K562 (cell line): ENCODE data around the gene ARAP1. TPM values are rescaled to one million over a fixed set of nuclear protein-coding genes. Genes with fewer than 3 reads are reported as not detected.

Experiments
- DDX20 ChIP-seq: fragments of 450-650 bp; IDR thresholded peaks from 2 replicates; pipeline ENCODE4 v1.6.1; 2016; ENCODE audit warnings: missing genetic modification characterization, low read depth, mild to moderate bottlenecking, missing compliant biosample characterization, moderate library complexity
- HDAC1 ChIP-seq, 2 experiments: fragments of 450-650 bp; IDR thresholded peaks; 2 replicates each; pipeline ENCODE4 v1.6.1; 2016 to 2017; ENCODE audit warnings: inconsistent platforms in 1 of 2, mild to moderate bottlenecking in 1 of 2, moderate library complexity in 1 of 2
- MXI1 ChIP-seq: IDR thresholded peaks from 2 replicates; pipeline ENCODE4 v1.6.1; 2011; ENCODE audit warnings: low read depth, mild to moderate bottlenecking, improper control_type of control experiment, low read length
- NCOA6 ChIP-seq: fragments of 450-650 bp; IDR thresholded peaks from 2 replicates; pipeline ENCODE4 v1.6.1; 2017; ENCODE audit warnings: mild to moderate bottlenecking
- POLR2A ChIP-seq: fragments of 450-650 bp; conservative IDR thresholded peaks from 2 replicates; pipeline ENCODE4 v1.6.1; 2016
- SAP30 ChIP-seq: fragments of 200-600 bp; sonication (generic); IDR thresholded peaks from 2 replicates; pipeline ENCODE4 v1.6.1; 2012; ENCODE audit warnings: borderline replicate concordance, low read depth, mild to moderate bottlenecking, moderate library complexity, low read length, control low read depth, inconsistent platforms; ENCODE audit not compliant: insufficient read depth, poor library complexity, severe bottlenecking
- SMAD2 ChIP-seq: fragments of 150-350 bp; IDR thresholded peaks from 2 replicates; pipeline ENCODE4 v1.6.1; 2014; ENCODE audit warnings: low read depth, mild to moderate bottlenecking, low read length
- SMARCB1 ChIP-seq: IDR thresholded peaks from 2 replicates; pipeline ENCODE4 v1.6.1; 2011; ENCODE audit warnings: improper control_type of control experiment, low read depth; ENCODE audit not compliant: insufficient read length
- TBP ChIP-seq: optimal IDR thresholded peaks from 2 replicates; pipeline ENCODE3; 2011; ENCODE audit warnings: low read depth, low read length, improper control_type of control experiment
- polyA plus RNA-seq, 8 experiments: library from polyadenylated mRNA; depleted of rRNA in 4 of 8; stranded (reverse) in 5 of 8; unstranded in 3 of 8; fragments of >200 nt; fragmentation: Nextera tagmentation in 2 of 8; fragmentation: Illumina TruSeq in 1 of 8; extraction: Ambion mirVana in 2 of 8; extraction: Trizol in 1 of 8; gene quantifications; 2 replicates each; pipeline versions ENCODE4 v1.2.1 to v1.2.3, GENCODE V29; 2011 to 2014; ENCODE audit warnings: inconsistent platforms in 1 of 8, missing spikeins in 1 of 8
- total RNA-seq, 7 experiments: library from RNA; depleted of rRNA in 6 of 7; stranded (reverse); fragments of >200 nt in 6 of 7; fragmentation: Illumina TruSeq in 2 of 7; extraction: Trizol in 2 of 7; gene quantifications; 2 replicates each; pipeline versions ENCODE4 v1.2.1 to v1.2.3, GENCODE V29; 2011 to 2021; ENCODE audit warnings: low replicate concordance in 1 of 7
- TF ChIP-seq, protein P1 (sequence below): conservative IDR thresholded peaks from 2 replicates; pipeline ENCODE4 v1.6.1; 2011; ENCODE audit warnings: low read depth, mild to moderate bottlenecking, low read length; ENCODE audit not compliant: control insufficient read depth
- TF ChIP-seq, protein P2 (sequence below), 2 experiments: fragments of 450-650 bp; formaldehyde crosslinking in 1 of 2; IDR thresholded peaks; 2 replicates each; pipeline versions ENCODE4 v1.4.0 to v1.6.1; 2014 to 2020; ENCODE audit warnings: mild to moderate bottlenecking in 2 of 2, borderline replicate concordance in 1 of 2, low read depth in 1 of 2
- TF ChIP-seq, protein P3 (sequence below): IDR thresholded peaks from 2 replicates; pipeline ENCODE4 v1.6.1; 2014; ENCODE audit warnings: antibody characterized with exemption
- TF ChIP-seq, protein P4 (sequence below): sonication (generic); formaldehyde crosslinking; IDR thresholded peaks from 2 replicates; pipeline ENCODE4 v1.8.0; 2022; ENCODE audit warnings: mild to moderate bottlenecking, missing genetic modification reagents, borderline replicate concordance

The ARAP1 gene
- total and polyA plus RNA-seq, 9 of the 15 experiments (the other 6 are each of a cell fraction or from before 2014, with no cell fraction given), result 0.23 to 67.0 (median 24.6) TPM

DNA sequence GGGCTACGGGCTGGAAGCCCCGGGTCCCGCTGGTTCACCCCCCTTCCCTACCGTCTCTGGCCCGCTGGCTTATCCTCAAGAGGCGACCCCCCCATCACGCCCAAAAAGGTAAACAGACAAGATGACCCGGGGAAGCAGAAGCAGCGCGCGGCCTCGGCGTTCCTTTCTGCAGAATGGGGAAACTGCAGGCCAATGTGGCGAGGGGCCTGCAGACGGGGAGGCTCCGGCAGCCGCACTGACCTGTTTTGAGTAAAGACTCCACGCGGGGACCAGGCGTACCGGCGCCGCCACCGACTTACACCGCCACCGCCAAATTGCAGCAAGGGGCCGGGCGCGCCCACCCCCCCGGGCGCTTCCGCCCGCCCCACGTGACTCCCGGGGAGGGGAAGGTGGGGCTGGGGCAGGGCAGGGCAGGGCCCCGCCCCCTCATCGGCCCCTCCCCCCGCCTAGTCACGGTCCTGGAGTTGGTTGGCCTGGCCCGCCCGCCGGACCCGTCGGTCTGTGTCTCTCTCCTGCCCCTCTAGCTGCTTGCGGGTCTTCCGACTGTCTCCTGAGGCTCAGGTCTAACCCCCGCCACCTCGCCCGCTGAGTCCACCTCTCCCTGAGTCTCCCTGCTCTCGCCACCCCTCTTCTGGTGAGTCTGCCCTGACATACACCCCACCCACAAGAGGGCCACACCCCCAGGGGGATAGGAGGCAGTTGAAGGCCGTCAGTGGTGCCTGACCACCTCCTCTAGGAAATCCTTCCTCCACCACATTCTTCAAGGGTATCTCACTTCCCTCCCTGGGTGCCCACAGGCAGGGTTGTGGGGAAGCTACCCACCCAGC, at the start of gene ARAP1 (continued):
- TF ChIP-seq, protein P1, sequence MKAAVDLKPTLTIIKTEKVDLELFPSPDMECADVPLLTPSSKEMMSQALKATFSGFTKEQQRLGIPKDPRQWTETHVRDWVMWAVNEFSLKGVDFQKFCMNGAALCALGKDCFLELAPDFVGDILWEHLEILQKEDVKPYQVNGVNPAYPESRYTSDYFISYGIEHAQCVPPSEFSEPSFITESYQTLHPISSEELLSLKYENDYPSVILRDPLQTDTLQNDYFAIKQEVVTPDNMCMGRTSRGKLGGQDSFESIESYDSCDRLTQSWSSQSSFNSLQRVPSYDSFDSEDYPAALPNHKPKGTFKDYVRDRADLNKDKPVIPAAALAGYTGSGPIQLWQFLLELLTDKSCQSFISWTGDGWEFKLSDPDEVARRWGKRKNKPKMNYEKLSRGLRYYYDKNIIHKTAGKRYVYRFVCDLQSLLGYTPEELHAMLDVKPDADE, result peak; percentile 70; the same call in 1 of the 2 replicates
- TF ChIP-seq TBP (no peak), POLR2A (peak; percentile 70), NCOA6 (no peak), SMAD2 (no peak), DDX20 (tag) (no peak), SAP30 (peak; percentile 25), HDAC1 (IDR thresholded peaks at IDR 0.05) (peak in 1 of 2 experiments; percentile 86; a peak in 2 of 4 replicates), MXI1 (peak; percentile 40; the same call in 1 of the 2 replicates), SMARCB1 (no peak)
- TF ChIP-seq, protein P2, sequence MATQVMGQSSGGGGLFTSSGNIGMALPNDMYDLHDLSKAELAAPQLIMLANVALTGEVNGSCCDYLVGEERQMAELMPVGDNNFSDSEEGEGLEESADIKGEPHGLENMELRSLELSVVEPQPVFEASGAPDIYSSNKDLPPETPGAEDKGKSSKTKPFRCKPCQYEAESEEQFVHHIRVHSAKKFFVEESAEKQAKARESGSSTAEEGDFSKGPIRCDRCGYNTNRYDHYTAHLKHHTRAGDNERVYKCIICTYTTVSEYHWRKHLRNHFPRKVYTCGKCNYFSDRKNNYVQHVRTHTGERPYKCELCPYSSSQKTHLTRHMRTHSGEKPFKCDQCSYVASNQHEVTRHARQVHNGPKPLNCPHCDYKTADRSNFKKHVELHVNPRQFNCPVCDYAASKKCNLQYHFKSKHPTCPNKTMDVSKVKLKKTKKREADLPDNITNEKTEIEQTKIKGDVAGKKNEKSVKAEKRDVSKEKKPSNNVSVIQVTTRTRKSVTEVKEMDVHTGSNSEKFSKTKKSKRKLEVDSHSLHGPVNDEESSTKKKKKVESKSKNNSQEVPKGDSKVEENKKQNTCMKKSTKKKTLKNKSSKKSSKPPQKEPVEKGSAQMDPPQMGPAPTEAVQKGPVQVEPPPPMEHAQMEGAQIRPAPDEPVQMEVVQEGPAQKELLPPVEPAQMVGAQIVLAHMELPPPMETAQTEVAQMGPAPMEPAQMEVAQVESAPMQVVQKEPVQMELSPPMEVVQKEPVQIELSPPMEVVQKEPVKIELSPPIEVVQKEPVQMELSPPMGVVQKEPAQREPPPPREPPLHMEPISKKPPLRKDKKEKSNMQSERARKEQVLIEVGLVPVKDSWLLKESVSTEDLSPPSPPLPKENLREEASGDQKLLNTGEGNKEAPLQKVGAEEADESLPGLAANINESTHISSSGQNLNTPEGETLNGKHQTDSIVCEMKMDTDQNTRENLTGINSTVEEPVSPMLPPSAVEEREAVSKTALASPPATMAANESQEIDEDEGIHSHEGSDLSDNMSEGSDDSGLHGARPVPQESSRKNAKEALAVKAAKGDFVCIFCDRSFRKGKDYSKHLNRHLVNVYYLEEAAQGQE (IDR thresholded peaks at IDR 0.05; ENCODE audit: borderline replicate concordance), result peak; percentile 58
- TF ChIP-seq, protein P2 (CRISPR knock-in tag; IDR thresholded peaks at IDR 0.05; ENCODE audit: low read depth), result no peak
- TF ChIP-seq, protein P3, sequence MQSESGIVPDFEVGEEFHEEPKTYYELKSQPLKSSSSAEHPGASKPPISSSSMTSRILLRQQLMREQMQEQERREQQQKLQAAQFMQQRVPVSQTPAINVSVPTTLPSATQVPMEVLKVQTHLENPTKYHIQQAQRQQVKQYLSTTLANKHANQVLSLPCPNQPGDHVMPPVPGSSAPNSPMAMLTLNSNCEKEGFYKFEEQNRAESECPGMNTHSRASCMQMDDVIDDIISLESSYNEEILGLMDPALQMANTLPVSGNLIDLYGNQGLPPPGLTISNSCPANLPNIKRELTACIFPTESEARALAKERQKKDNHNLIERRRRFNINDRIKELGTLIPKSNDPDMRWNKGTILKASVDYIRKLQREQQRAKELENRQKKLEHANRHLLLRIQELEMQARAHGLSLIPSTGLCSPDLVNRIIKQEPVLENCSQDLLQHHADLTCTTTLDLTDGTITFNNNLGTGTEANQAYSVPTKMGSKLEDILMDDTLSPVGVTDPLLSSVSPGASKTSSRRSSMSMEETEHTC, result peak; percentile 30; the same call in 1 of the 2 replicates
- TF ChIP-seq, protein P4, sequence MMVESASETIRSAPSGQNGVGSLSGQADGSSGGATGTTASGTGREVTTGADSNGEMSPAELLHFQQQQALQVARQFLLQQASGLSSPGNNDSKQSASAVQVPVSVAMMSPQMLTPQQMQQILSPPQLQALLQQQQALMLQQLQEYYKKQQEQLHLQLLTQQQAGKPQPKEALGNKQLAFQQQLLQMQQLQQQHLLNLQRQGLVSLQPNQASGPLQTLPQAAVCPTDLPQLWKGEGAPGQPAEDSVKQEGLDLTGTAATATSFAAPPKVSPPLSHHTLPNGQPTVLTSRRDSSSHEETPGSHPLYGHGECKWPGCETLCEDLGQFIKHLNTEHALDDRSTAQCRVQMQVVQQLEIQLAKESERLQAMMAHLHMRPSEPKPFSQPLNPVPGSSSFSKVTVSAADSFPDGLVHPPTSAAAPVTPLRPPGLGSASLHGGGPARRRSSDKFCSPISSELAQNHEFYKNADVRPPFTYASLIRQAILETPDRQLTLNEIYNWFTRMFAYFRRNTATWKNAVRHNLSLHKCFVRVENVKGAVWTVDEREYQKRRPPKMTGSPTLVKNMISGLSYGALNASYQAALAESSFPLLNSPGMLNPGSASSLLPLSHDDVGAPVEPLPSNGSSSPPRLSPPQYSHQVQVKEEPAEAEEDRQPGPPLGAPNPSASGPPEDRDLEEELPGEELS (CRISPR knock-in tag), result no peak
